Stimulated activated CD4-positive, alpha-beta T cell treated with anti-CD3 and anti-CD28 coated beads, Interleukin-1b, Interleukin-23, amount 100 ng/mL, for 48 hours (primary cell): ENCODE data around the gene IRF6.
"Not testable (repeated sequence)": the region's sequence is repeated elsewhere in the genome, so short reads cannot be mapped to it uniquely, and the experiment has no call there.

ENCODE experiments used
- DNase-seq: peaks from one replicate; pipeline ENCODE4 v3.0.0-alpha.2; 2020

Gene IRF6

DNA sequence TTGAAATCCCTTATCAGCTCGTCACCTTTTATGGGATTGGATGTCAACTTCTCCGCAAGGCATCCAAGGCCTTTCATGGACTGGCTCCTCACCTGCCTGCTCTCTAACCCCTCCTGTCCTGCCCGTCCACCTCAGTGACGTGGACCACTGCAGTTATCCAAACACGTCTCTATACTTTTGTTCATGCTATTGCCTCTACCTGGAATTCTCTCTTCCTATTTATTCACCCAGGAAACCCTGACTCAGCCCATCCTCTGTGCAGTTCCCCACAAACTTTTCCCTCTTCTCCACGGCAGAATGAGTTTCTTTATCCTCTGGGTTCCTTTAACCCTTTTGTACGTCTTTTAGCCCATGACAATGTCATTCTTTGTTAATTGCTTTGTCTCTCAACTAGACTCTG, 16.8 kb upstream of the IRF6 start:
- DNase-seq, result no peak

DNA sequence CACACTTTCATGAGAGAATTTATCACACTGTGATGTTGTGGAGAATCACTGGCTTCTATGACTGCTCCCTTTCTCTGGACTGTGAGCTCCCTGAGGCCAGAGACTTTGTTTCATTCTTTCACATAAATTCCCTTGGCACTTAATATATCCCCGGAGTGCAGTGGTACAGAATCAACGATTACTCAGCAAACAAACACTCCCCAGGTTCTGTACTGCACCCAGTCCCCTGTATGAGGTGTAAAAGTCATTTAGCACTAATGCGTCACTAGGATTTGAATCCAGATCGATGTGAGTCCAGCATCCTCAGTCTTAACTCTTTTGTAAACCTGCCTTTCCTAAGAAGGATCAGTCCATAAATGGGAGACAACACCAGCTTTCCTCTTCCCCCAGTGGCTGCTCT, 15.0 kb upstream of the IRF6 start:
- no peak for DNase-seq

DNA sequence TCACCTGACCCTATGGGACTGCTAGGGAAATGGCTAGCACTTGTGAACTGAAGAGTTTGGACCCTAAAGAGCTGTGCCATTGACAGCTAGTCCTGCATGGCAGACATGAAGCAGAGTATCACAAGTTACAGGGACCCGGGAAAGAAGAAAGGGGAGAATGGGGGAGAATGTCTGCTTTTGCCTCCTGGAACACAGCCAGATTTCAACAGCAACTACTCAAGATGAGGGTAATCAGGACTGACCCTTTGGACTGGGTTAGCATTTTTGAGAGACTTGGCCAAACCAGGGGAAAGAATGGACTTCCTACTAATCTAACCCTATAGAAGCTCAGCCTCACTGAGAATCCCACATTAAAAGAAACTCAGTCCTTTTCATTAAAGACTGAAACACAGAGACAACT, 13.1 kb upstream of the IRF6 start:
- no peak for DNase-seq

- DNase-seq, result no peak
Observed at GRCh38 chr1:209817691-209818090, 11.7 kb upstream of the IRF6 start.

GRCh38 chr1:209816923-209817322, 11.0 kb upstream of the IRF6 start:
- no peak for DNase-seq

DNA sequence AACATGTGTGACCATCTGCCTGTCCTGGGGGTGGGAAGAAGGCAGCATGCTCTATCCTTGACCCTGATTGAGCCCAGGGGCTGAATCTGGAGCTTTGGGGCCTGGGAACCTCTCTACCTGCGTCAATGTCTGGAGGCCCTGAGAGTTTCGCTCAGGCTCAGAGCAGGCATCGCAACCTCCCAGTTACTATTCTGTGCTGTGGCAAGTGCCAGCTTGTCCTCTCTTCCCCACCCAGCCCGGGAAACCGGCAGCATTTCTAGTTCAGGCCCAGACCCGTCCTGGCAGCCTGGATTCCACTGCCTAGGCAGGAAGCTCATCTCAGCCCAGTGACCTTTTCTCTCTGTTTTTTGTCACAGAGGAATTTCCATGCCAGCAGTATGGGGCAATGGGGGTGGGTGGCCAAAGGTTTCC, 10.0 kb upstream of the IRF6 start:
- DNase-seq, result no peak

DNA sequence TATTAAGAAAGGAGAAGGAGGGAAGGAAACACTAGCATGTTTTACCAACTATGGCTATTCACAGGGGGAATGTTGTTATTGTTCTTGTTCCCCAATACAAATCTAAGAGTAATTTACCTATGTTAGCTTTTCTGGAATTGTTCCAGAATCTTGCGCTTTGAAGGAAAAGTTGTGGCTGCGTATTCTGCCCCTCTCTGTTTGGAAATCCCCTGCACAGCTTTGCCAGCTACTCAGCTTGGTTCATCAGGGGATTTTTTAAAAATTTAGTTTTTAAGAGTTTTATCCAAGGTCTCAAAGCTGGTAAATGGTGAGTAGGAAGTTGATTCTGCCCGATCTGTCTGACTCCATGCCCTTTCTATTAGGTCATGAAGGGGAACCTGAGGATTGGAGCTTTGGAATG, 9.5 kb upstream of the IRF6 start:
- no peak for DNase-seq

DNA sequence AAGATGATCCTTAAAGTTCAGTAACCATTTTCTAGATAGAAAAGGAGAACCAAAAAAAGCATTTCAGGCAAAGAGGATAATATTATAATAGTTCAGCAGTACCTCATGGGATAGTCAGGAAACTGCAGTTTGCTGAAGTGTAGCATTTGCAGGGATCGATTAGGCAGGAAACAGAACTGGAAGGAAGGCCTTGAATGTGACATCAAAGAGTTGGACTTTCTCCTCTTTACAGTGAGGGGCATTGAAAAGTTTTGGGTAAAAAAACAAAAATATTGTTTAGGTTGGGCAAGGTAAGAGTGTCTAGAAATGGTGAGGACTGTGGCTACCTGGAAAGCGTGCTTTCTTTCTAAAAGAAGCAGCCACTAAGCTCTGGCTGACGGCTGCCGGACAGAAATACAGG, 8.0 kb upstream of the IRF6 start:
- no peak for DNase-seq

DNA sequence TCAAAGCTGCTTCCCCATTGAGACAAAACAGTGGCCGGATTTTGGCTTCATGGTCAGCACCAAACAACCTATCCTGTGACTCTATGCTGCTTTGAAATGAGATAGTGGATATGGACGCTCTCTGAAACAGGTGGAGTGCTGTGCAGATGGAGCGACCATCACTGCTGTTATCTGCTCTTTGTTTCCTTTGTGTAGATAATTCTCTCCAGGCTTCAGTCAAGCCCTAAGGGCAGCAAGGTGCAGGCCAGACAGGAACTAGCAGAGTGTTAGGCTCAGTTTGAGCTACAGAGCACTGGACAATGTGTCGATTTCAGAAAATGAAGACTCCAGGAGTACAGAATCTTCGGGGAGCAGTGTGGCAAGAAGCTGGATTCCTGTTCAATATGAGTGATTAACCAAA, 4.8 kb upstream of the IRF6 start:
- DNase-seq, result no peak

- no peak for DNase-seq
Observed at GRCh38 chr1:209809611-209810010, 3.7 kb upstream of the IRF6 start.

GRCh38 chr1:209808059-209808581, 2.2 kb upstream of the IRF6 start:
- DNase-seq, result no peak

GRCh38 chr1:209807509-209807908, 1.6 kb upstream of the IRF6 start:
- DNase-seq, result no peak

DNA sequence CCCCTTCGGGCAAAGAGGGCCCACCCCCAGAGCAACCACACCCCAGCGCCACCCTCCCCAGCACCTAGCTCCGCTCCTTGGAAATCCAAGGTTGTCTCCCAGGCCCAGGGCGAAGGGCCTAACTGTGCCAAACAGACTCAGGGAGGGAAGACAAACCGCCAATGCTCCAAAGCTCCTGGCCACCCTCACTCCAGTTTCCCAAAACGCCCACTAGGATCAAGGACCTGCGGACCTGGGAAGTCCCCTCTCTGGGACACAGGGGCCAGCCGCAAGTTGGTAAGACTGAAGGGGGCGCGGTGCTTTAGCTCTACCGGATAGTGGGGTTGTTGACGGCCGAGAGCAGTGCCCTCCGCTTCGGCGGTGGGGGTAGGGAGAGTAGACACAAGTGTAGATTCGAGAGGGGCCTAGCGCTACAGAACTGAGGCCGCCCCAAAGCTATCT, 581 bp downstream of the IRF6 start:
- DNase-seq, result no peak

GRCh38 chr1:209803568-209803967, 2.4 kb downstream of the IRF6 start:
- no peak for DNase-seq

DNA sequence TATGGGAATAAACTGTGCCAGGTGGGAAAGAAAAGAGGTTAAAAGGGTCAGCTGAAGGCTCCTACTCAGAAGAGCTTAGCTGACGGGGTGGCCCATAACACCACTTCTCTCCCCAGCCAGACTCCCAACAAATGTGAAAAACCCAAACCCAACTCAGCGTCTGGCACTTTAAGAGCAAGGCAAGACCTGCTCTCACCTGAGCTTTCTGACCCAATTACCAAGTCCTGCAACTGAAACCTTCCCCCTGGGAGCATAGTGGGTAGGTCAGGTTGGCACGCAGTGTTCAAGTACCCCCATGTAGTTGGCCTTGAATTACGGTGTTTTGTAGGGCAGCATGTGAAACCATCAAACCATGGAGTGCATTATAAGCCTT, 3.2 kb downstream of the IRF6 start:
- DNase-seq, result no peak

DNA sequence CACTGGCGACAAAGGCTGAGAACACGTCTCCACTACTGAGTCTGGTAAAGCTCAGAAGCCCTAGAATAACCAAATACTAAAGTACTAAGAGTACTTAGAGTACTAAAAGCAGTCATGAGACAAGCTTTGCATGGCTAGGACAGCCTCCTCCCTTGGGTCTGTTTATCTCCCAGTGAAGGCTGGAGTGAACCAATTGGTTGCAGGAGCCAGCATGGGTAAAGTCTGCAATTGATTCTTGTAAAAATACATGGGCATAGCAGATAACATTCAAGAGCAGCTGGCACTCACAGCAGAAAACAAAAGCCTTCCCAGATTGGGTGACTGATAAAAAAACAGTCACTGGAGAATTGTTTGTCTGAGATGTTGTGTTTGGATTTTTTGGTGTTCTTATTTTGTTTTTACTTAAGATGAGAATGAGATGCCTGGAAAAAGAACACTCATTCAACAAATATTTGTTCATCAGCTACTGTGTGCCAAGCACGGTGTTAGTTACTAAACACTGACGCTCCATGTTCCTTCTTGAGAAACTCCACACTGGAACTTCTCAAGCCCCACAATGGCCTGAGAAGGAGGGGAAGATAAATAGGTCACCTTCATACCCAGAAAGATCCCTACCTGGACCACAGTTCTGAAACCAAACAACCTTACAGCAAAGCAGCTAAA, 3.7 kb downstream of the IRF6 start:
- no peak for DNase-seq

DNA sequence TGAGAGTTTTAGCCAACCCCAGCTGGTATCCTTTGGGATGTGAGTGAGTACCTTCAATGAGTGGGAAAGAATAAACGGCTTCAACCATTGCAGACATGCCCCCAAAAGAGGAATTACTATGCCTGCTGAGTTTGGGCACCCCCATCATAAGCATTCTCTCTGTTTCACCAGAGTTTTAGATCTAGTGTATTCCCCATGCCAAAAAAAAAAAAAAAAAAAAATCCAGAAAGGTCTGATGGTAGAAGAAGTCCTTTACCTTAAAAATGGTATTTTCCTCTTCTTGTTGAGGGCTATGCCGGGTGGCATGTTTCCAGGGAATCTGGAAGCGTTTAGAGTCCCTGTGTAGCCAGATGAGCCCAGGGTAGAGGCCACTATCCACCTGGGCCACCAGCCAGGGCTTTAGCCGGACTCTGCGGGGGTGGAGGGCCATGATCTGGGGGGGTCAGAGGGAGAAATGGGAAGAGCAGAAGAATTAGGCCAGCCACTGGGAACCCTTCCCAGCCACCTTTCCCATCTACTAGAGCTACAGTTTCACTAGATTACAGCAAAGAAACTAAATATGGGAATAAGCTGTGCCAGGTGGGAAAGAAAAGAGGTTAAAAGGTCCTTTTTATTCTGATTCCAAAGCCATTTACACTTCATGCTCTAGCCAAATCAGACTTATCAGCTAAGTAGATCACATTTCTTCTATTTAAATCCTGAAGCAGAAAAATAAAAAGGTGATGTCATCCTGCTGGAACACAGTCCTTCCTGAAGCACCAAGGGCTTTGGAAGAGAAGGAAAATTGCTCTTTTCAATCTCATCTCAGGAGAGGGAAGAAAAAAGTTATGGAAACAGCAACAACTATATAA, 4.7 kb downstream of the IRF6 start:
- no peak for DNase-seq

DNA sequence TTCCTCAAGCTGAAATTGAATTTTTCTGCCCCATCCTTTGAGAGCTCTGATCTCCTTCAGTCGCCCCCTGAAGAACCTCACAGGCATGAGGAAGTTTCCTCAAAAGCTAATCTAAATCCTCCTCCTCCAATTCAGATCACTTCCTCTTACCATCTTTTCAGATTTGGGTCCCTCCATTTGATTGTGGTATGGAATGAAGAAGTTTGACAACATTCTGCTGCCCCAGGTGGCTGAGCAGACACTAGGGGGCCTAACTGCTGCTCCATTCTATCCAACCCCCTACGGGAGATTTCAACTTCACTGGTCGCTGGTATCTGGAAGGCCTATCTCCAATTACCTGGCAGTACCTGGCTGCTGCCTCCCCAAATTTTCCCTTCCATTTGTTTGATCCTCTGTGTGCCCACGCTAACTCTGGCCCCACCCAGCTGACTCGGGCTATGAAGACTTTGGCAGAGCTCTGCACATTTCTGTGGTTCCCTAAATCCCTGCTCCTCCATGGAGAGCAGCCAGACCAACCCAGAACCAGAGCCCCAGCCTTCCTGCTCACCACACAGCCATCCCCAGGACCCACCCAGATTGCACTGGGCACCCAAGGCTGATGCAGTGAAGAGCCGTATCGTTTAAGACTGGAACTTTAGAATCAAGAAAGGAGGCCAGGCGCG, 7.8 kb downstream of the IRF6 start:
- DNase-seq, result no peak

GRCh38 chr1:209793711-209794110, 12.2 kb downstream of the IRF6 start:
- not testable (repeated sequence) for DNase-seq

GRCh38 chr1:209791920-209792319, 14.0 kb downstream of the IRF6 start:
- DNase-seq, result no peak

DNA sequence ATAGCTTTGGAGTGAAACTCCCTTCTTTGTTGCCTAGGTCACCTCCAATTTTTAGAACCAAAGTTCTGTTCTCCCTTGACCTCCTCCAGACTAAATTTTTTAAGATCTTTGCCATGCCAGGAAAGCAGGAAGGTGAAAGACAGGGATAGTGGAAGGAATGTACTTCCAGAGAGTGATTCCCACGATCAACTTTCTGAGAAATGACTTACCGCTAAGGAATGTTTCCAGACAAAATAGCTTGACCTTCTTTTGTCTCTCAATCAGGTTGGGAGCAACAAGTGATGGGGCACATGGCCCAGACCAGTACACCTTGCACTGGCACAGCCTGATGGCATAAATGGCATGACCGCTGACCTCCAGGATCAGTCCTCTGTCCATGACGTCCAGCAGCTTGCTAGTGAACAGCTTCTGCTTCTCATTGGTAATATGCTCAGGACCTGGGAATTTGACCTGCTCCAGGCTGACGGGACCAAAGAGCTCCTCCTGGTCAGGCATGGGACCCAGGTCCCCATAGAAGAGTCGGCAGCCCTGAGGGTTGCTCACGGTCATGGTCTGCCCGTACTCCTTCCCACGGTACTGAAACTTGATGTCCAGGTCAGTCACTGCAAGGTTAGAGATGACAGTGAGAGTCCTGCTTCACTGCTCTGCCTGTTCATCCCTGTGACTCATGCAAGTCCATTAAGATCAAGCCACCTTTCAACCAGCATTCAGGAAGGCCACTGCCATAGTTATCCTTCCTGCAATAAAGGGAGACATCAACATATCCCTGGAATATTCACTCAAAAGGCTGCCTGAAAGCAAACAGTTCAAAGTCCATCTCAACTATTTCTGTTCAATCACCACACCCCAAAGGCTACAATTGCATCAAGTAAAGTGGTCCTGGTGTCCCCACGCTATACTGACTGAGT, 15.4 kb downstream of the IRF6 start:
- DNase-seq, result no peak

DNA sequence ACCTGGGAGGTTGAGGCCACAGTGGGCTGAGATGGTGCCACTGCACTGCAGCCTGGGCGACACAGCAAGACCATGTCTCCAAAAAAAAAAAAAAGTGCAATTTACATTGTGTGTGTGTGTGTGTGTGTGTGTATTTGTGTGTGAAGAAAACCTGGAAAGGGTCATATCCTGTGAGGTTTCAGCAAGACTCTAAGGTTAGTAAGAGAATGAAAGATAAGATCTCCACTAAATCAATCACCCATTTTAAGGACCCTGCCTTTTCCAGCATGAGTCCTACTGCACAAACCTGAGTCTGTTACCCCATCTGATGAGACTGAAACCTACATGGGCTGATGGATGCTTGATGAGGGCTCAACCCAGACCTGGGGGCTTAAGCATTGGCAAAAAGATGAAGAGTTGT, 16.7 kb downstream of the IRF6 start:
- no peak for DNase-seq

GRCh38 chr1:209787551-209787950, 18.4 kb downstream of the IRF6 start:
- DNase-seq, result no peak
